Effector memory CD4-positive, alpha-beta T cell (primary cell): ENCODE data around the gene SH3D19.

Source experiments
- DNase-seq, 3 donors: peaks; one replicate each; pipeline ENCODE4 v3.0.0-alpha.2; 2020
- H3K27ac ChIP-seq: 2 replicates; pipeline ENCODE4 v1.7.0; 2013; ENCODE audit warnings: mild to moderate bottlenecking, low read length, moderate library complexity; ENCODE audit not compliant: insufficient read depth, poor library complexity, severe bottlenecking
- H3K27me3 ChIP-seq: replicated peaks from 2 replicates; pipeline ENCODE4 v1.7.0; 2013; ENCODE audit warnings: mild to moderate bottlenecking, low read length; ENCODE audit not compliant: insufficient read depth, control insufficient read depth, poor library complexity, severe bottlenecking
- H3K36me3 ChIP-seq: 2 replicates; pipeline ENCODE4 v1.7.0; 2013; ENCODE audit warnings: mild to moderate bottlenecking, low read length, moderate library complexity; ENCODE audit not compliant: control insufficient read depth, insufficient read depth
- H3K4me1 ChIP-seq: 2 replicates; pipeline ENCODE4 v1.7.0; 2013; ENCODE audit warnings: low read length, mild to moderate bottlenecking; ENCODE audit not compliant: control insufficient read depth, insufficient read depth, poor library complexity, severe bottlenecking
- H3K4me3 ChIP-seq: 2 replicates; pipeline ENCODE4 v1.7.0; 2013; ENCODE audit warnings: low read length, low read depth, mild to moderate bottlenecking; ENCODE audit not compliant: insufficient read depth, poor library complexity, severe bottlenecking
- H3K9me3 ChIP-seq: 2 replicates; pipeline ENCODE4 v1.7.0; 2013; ENCODE audit warnings: mild to moderate bottlenecking, low read length, moderate library complexity; ENCODE audit not compliant: control insufficient read depth

The SH3D19 gene

DNA sequence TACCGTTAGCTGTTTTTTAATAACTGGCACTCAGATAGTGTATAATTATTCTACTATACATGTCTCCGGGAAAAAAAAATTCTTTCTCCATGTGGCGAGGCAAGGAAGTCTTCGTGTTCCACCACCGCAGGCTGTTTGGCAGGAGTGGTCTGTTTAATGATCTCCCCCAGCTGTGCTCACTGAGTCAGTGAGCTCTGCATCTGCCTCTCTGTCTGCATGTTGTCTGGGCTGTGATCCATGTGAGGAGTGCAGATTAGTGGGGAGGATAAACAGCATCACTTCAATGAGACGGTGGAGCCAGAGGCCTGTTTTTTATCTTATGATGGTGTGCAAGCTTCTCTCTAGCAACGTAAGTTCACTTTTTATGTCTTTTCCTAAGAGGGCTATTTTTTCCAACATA is 156.2 kb downstream of the SH3D19 start:
- Histone ChIP-seq H3K4me3 (no peak overlapping the region), H3K27me3 (no peaks in the 10 kb centered on the region), H3K4me1 (no peaks in the 10 kb centered on the region), H3K36me3 (no peaks in the 10 kb centered on the region), H3K9me3 (no peaks in the 10 kb centered on the region), H3K27ac (no peak overlapping the region)
- no peak for DNase-seq

DNA sequence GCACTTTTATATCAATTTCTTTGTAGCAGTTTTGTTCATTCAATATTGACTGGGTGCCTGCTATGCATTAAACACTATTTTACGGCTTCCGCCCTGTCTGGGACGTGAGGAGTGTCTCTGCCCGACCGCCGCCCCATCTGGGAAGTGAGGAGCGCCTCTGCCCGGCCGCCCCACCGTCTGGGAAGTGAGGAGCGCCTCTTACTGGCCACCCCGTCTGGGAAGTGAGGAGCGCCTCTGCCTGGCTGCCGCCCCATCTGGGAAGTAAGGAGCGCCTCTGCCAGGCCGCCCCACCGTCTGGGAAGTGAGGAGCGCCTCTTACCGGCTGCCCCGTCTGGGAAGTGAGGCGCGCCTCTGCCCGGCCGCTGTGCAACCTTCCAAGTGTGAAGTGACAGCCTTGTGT is 157.8 kb downstream of the SH3D19 start:
- no peak overlapping the region for H3K27ac ChIP-seq
- no peaks in the 10 kb centered on the region for H3K9me3 ChIP-seq
- H3K27me3 ChIP-seq = no peaks in the 10 kb centered on the region
- H3K36me3 ChIP-seq = no peaks in the 10 kb centered on the region
- H3K4me1 ChIP-seq = no peaks in the 10 kb centered on the region
- DNase-seq = no peak
- no peak overlapping the region for H3K4me3 ChIP-seq

DNA sequence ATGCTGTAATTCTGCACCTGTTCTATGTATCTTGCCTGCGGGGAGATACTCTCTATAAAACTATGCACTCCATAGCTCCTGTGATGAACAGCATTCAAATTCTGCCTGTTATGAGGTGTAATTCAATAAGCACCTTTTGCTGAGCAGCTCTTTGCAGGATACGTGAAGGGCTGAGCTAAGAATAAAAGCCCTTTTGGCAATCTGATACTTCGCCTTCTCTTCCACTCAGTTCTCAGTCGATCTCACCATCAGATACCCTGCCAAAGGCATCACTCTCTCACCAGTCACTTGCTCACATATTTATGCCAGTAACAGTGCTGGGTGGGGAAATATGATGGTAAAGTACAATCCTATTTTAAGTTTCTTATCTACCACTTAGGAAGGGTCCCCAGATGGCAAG is 158.8 kb downstream of the SH3D19 start:
- no peak overlapping the region for H3K27ac ChIP-seq
- no peaks in the 10 kb centered on the region for H3K4me1 ChIP-seq
- no peak overlapping the region for H3K4me3 ChIP-seq
- no peaks in the 10 kb centered on the region for H3K9me3 ChIP-seq
- H3K36me3 ChIP-seq = no peaks in the 10 kb centered on the region
- DNase-seq = no peak
- no peaks in the 10 kb centered on the region for H3K27me3 ChIP-seq

DNA sequence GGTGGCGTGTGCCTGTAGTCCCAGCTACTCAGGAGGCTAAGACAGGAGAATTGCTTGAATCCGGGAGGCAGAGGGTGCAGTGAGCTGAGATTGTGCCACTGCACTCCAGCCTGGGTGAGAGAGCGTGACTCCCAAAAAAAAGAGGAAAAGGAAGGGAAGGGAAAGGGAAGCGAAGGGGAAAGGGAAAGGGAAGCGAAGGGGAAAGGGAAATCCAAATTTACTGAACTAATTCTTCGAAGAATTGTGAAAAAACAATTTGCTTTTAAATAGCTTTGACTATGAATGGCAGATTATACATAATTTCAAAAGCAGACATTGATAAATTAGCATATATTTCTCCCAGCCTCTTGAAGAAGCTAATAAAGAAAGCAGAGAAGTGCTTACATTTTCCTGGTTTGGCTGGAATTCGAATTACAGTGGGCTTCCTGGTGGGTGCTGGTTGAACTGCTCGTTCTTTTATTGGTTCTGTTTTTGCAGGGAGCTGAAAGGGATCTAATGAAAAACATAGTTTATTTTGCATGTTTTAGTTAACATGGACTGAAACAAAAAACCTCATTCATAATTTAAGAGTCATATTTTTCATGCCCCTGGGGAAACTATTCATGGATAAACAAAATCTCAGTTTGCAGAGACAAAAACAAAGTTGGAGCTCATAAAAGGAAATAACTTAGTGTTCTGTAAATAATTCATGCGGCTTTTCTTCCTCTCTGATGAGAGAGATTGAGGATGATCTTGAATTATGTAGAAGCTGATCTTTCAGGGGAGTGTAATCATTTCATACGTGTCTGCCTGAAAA is 160.0 kb downstream of the SH3D19 start:
- no peaks in the 10 kb centered on the region for H3K27me3 ChIP-seq
- no peak overlapping the region for H3K4me3 ChIP-seq
- no peaks in the 10 kb centered on the region for H3K4me1 ChIP-seq
- H3K36me3 ChIP-seq = no peaks in the 10 kb centered on the region
- no peak for DNase-seq
- H3K9me3 ChIP-seq = no peaks in the 10 kb centered on the region
- H3K27ac ChIP-seq = no peak overlapping the region

DNA sequence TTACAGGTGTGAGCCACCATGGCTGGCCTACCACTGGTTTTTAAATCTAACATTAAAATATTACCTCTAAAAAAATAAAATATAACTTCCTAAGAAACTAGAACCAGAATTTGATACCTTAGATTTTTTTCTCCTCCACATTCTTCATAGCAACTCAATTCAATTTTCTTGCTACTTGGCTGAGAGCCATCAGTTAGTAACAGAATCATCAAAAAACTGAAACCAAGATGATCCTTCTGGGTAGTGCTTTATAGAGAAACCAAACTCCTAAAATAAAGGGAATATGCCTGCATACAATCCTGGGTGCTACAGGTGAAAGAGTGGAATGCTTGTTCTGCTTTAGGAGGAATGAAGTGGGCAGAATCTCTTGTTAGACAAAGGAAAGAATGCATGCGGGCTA is 161.6 kb downstream of the SH3D19 start:
- no peak for DNase-seq
- Histone ChIP-seq H3K27me3 (no peaks in the 10 kb centered on the region), H3K4me1 (no peaks in the 10 kb centered on the region), H3K9me3 (no peaks in the 10 kb centered on the region), H3K4me3 (no peak overlapping the region), H3K27ac (no peak overlapping the region), H3K36me3 (no peaks in the 10 kb centered on the region)

DNA sequence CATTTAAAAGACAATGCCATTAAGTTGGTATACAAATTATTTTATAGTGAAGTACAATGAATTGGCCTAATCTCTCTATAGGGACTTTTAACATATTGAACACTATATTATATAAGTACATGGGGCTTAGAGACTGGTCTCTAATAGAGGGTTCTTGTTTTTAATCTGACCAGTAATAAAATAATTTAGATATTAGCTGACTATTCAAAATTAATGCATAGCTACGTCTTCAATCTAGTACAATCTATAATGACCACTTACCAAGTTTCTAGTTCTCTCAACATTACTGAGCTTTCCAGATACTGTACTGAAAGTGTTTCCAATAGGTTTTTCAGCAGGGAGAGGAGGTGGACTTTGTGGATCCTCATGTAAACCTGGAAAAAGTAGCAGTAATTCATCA is 166.4 kb downstream of the SH3D19 start:
- no peaks in the 10 kb centered on the region for H3K27me3 ChIP-seq
- H3K27ac ChIP-seq = no peak overlapping the region
- H3K9me3 ChIP-seq = no peaks in the 10 kb centered on the region
- no peak for DNase-seq
- no peak overlapping the region for H3K4me3 ChIP-seq
- H3K36me3 ChIP-seq = no peaks in the 10 kb centered on the region
- no peaks in the 10 kb centered on the region for H3K4me1 ChIP-seq

DNA sequence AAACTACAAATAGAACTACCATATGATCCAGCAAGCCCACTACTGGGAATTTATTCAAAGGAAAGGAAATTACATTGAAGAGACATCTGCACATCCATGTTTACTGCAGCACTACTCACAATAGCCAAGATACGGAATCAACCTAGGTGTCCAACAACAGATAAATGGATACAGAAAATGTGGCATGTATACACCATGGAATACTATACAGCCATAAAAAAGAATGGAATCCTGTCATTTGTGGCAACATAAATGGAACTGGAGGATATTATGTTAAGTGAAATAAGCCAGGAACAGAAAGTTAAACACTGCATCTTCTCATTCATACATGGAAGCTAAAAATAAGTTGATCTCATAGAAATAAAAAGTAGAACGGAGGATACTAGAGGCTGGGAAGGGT is 167.9 kb downstream of the SH3D19 start:
- Histone ChIP-seq H3K27me3 (no peaks in the 10 kb centered on the region), H3K27ac (no peak overlapping the region), H3K4me1 (no peaks in the 10 kb centered on the region), H3K36me3 (no peaks in the 10 kb centered on the region), H3K4me3 (no peak overlapping the region), H3K9me3 (no peaks in the 10 kb centered on the region)
- DNase-seq = no peak

DNA sequence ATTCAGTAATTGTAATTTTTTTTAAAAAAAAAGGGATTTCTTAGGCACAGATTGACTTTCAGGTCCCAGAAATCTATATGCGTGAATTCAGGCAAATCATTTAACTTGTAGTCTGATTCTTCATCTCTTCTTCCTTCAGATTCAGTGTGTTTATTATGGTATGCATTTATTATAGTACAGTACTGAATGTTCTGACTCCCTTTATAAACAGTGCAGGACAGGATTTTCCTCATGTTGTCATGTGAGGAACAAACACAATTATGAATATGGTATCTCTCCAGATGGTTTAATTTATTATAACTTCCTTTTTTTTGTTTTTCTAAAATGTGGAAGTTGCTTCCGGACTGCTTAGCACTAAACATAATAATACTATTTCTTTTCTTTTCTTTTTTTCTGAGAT is 171.8 kb downstream of the SH3D19 start:
- H3K27ac ChIP-seq = no peak overlapping the region
- H3K4me1 ChIP-seq = no peaks in the 10 kb centered on the region
- H3K27me3 ChIP-seq = no peaks in the 10 kb centered on the region
- H3K4me3 ChIP-seq = no peak overlapping the region
- H3K9me3 ChIP-seq = no peaks in the 10 kb centered on the region
- DNase-seq = no peak
- no peaks in the 10 kb centered on the region for H3K36me3 ChIP-seq

DNA sequence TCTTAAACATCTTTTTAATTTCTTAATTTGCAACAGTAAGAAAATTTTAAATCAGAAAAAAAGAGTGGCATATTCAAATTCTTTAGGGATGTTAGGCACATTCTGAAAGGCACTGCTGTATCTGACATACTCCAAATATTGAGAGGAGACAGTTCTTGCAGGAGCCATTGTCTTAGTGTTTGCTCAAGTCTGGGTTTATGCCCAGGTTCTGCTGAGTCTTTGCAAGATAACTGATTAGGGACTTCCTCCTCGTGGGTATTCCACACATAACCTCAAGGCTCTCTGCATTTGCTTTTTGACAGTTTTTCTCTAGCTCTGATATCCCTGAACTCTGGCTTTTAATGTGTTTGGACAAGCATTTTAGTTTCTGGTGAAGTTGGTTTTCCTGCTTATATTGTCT is 173.4 kb downstream of the SH3D19 start:
- no peak overlapping the region for H3K27ac ChIP-seq
- H3K27me3 ChIP-seq = no peaks in the 10 kb centered on the region
- no peaks in the 10 kb centered on the region for H3K36me3 ChIP-seq
- no peaks in the 10 kb centered on the region for H3K9me3 ChIP-seq
- no peak for DNase-seq
- H3K4me3 ChIP-seq = no peak overlapping the region
- no peaks in the 10 kb centered on the region for H3K4me1 ChIP-seq

DNA sequence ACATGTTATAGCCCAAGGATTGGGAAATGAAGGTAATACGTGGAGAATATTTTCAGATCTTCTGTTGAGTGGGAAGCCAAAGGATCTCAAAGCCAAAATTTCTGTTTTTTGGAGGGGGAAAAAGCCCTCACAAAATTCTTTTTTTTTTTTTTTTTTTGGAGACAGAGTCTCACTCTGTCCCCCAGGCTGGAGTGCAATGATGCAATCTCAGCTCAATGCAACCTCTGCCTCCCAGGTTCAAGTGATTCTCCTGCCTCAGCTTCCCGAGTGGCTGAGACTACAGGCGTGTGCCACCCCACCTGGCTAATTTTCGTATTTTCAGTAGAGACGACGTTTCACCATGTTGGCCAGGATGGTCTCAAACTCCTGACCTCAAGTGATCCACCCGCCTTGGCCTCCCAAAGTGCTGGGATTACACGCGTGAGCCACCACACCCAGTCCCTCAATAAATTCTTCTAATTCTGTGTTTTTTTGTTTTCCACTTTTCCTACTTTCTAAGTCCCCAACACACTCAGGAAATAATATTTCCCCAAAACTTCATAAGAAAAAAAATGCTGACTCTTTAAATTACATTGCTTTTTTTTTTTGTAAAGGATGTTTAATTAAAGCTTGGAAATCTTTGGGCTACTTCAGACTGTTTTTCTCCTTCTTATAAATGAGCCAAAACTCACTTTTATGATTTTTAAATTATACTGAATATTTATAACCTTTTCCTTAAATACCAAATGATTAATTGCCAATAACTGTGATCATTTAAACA is 174.4 kb downstream of the SH3D19 start:
- Histone ChIP-seq H3K27me3 (no peaks in the 10 kb centered on the region), H3K9me3 (no peaks in the 10 kb centered on the region), H3K4me1 (no peaks in the 10 kb centered on the region), H3K27ac (no peak overlapping the region), H3K36me3 (no peaks in the 10 kb centered on the region), H3K4me3 (no peak overlapping the region)
- DNase-seq = no peak
